Brain pericyte (primary cell): Measurements from ENCODE around the gene MRPS22.
"Not testable (repeated sequence)": the region's sequence is repeated elsewhere in the genome, so short reads cannot be mapped to it uniquely, and the experiment has no call there.

Source experiments
- DNase-seq: peaks from one replicate; pipeline ENCODE4 v3.0.0-alpha.2; 2012; ENCODE audit warnings: low read depth, low spot score

MRPS22 gene

DNA sequence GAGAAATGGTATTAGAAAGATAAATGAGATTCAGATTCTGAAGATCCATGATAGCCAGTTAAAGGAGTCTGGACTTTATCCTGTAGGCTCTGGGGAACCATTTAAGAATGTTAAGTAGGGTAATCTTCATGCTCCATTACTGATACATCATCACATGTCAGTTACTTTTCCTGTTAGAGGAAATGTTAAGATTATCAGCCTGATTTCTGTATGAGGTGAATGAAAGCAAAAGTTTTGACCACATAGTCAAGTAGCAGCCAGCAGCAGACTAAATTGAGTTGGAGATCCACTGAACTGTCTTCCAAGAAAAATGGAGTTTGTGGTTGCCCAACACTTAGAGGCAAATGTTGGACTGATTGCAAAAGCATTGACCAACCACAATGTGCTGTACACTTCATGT is 50.3 kb downstream of the MRPS22 start:
- DNase-seq = no peak

DNA sequence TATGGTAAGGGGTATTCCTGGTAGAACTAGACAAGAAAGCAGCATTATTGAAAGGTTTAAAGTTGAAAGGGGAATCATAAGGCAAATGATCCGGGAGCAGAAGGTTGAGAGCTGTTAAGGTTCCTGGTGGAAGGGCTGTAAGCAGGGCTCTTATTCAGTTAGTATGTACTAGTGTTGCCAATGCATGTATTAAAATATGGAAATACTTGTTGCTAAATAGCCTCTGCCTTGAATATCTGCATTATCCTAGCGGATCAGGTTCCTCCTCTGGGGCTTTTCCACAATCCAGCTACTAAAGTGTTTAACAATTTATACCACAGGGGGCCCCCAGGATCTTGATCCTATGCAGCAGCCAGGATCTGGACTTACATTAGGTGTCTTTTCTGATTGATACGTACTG is 52.9 kb downstream of the MRPS22 start:
- no peak for DNase-seq

DNA sequence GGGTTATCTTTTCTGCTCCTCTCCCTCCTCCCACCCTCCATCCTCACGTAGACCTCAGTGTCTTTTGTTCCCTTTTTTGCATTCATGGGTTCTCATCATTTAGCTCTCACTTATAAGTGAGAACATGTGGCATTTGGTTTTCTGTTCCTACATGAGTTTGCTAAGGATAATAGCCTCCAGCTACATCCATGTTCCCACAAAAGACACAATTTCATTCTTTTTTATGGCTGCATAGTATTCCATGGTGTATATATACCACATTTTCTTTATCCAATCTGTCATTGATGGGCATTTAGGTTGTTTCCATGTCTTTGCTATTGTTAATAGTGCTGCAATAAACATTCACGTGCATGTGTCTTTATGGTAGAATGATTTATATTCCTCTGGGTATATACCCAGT is 57.3 kb downstream of the MRPS22 start:
- not testable (repeated sequence) for DNase-seq
